HuH-7.5 (cell line): ENCODE results near the gene CAMK1G.
A peak's percentile ranks its signal among the peaks of the same experiment; 100 is the strongest.

Experiments
- DNase-seq: peaks from one replicate; pipeline ENCODE4 v3.0.0; 2011; ENCODE audit warnings: low spot score

The CAMK1G gene

GRCh38 chr1:209565759-209566678 is 17.5 kb upstream of the CAMK1G start:
- DNase-seq: no peak

- no peak for DNase-seq
Observed at GRCh38 chr1:209567698-209568175, 15.8 kb upstream of the CAMK1G start.

GRCh38 chr1:209569455-209570207 is 13.9 kb upstream of the CAMK1G start:
- DNase-seq: no peak

- DNase-seq: no peak
Observed at GRCh38 chr1:209570743-209571142, 12.8 kb upstream of the CAMK1G start.

- peak; percentile 71 for DNase-seq
Observed at GRCh38 chr1:209576392-209577197, 6.9 kb upstream of the CAMK1G start.

GRCh38 chr1:209577346-209577745 is 6.2 kb upstream of the CAMK1G start:
- DNase-seq: no peak

- DNase-seq: no peak
Observed at GRCh38 chr1:209580577-209580976, 2.9 kb upstream of the CAMK1G start.

- no peak for DNase-seq
Observed at GRCh38 chr1:209584231-209584672, 738 bp downstream of the CAMK1G start.

GRCh38 chr1:209585197-209585596 is 1.7 kb downstream of the CAMK1G start:
- DNase-seq: no peak

GRCh38 chr1:209585672-209586071 is 2.2 kb downstream of the CAMK1G start:
- DNase-seq: no peak

- no peak for DNase-seq
Observed at GRCh38 chr1:209586221-209586740, 2.8 kb downstream of the CAMK1G start.

GRCh38 chr1:209587789-209588188 is 4.3 kb downstream of the CAMK1G start:
- DNase-seq: no peak

GRCh38 chr1:209589440-209589839 is 5.9 kb downstream of the CAMK1G start:
- no peak for DNase-seq

GRCh38 chr1:209589863-209590262 is 6.3 kb downstream of the CAMK1G start:
- no peak for DNase-seq

GRCh38 chr1:209590405-209590804 is 6.9 kb downstream of the CAMK1G start:
- peak; percentile 26 for DNase-seq

GRCh38 chr1:209593747-209594146 is 10.2 kb downstream of the CAMK1G start:
- DNase-seq: no peak

GRCh38 chr1:209594440-209594839 is 10.9 kb downstream of the CAMK1G start:
- DNase-seq: no peak

GRCh38 chr1:209595028-209595427 is 11.5 kb downstream of the CAMK1G start:
- no peak for DNase-seq

- DNase-seq: no peak
Observed at GRCh38 chr1:209595599-209596285, 12.2 kb downstream of the CAMK1G start.

GRCh38 chr1:209597499-209597898 is 14.0 kb downstream of the CAMK1G start:
- DNase-seq: no peak

- DNase-seq: no peak
Observed at GRCh38 chr1:209598227-209598626, 14.7 kb downstream of the CAMK1G start.
